B cell (primary cell): ENCODE measurements around the gene CHCHD6. TPM values are rescaled to one million over a fixed set of nuclear protein-coding genes. Genes with fewer than 3 reads are reported as not detected.

Experiments used
- ATAC-seq: fragments of 200-7000 bp; cut with Tn5 transposase; one replicate; pipeline ENCODE4 v1.10.0; 2021; ENCODE audit warnings: low read depth, mild to moderate bottlenecking, moderate number of reproducible peaks, moderate library complexity
- CTCF ChIA-PET: fragments of 350-600 bp; sonication (Branson Sonifier 250); formaldehyde crosslinking; loops from one replicate; lab custom pipeline; 2021; ENCODE audit warnings: antibody characterized with exemption, inconsistent platforms; lab: Charles Lee
- POLR2A ChIA-PET: fragments of 350-600 bp; sonication (Branson Sonifier 250); formaldehyde crosslinking; loops from one replicate; lab custom pipeline; 2021; ENCODE audit warnings: antibody characterized with exemption; lab: Charles Lee
- DNase-seq: peaks from one replicate; pipeline ENCODE4 v3.0.0; 2013
- H2AFZ ChIP-seq: 2 replicates; pipeline ENCODE4 v1.6.1; 2012; ENCODE audit warnings: mild to moderate bottlenecking, low read depth, low read length; ENCODE audit not compliant: insufficient read depth, poor library complexity, severe bottlenecking
- H3K27ac ChIP-seq, 2 donors: 1 replicate in 1 of 2; 2 replicates in 1 of 2; pipeline ENCODE4 v1.5.1; 2012 to 2013; ENCODE audit warnings: low read length in 2 of 2, mild to moderate bottlenecking in 2 of 2, moderate library complexity in 1 of 2
- H3K27me3 ChIP-seq, 4 experiments: fragments of 200-600 bp in 1 of 4; sonication (generic) in 1 of 4; replicated peaks in 1 of 4; 1 replicate in 2 of 4; 2 replicates in 2 of 4; pipeline versions ENCODE4 v1.6.1 to v1.7.0; 2013 to 2016; ENCODE audit warnings: low read length in 3 of 4, mild to moderate bottlenecking in 2 of 4, mixed read lengths in 1 of 4, moderate library complexity in 1 of 4; ENCODE audit not compliant: insufficient read depth in 4 of 4, control insufficient read depth in 3 of 4; ENCODE audit errors: control extremely low read depth in 1 of 4
- H3K36me3 ChIP-seq, 2 experiments: replicated peaks in 1 of 2; 1 replicate in 1 of 2; 2 replicates in 1 of 2; pipeline versions ENCODE4 v1.6.1 to v1.7.1; 2013; ENCODE audit warnings: low read length in 1 of 2; ENCODE audit not compliant: insufficient read depth in 2 of 2, control insufficient read depth in 1 of 2; ENCODE audit errors: control extremely low read depth in 1 of 2, extremely low read depth in 1 of 2
- H3K4me1 ChIP-seq, 2 donors: fragments of 200-600 bp in 1 of 2; sonication (generic) in 1 of 2; 1 replicate in 1 of 2; 2 replicates in 1 of 2; pipeline versions ENCODE4 v1.5.1 to v1.6.1; 2013 to 2017; ENCODE audit warnings: low read length in 2 of 2; ENCODE audit not compliant: control insufficient read depth in 2 of 2, insufficient read depth in 2 of 2
- H3K4me2 ChIP-seq: replicated peaks from 2 replicates; pipeline ENCODE3; 2012; ENCODE audit warnings: mild to moderate bottlenecking, low read depth, low read length; ENCODE audit not compliant: poor library complexity, severe bottlenecking
- H3K4me3 ChIP-seq, 5 experiments: fragments of 200-600 bp in 1 of 5; sonication (generic) in 1 of 5; 1 replicate in 3 of 5; 2 replicates in 2 of 5; pipeline versions ENCODE4 v1.5.1 to v1.7.0; 2011 to 2016; ENCODE audit warnings: low read length in 4 of 5, mild to moderate bottlenecking in 4 of 5, low read depth in 2 of 5, control low read depth in 1 of 5, moderate library complexity in 1 of 5; ENCODE audit not compliant: insufficient read depth in 1 of 5; ENCODE audit errors: control extremely low read depth in 1 of 5, extremely low read depth in 1 of 5
- H3K79me2 ChIP-seq: fragments of 200-600 bp; sonication (generic); one replicate; pipeline ENCODE4 v1.6.0; 2016; ENCODE audit warnings: low read length; ENCODE audit not compliant: control insufficient read depth, insufficient read depth
- H3K9ac ChIP-seq: fragments of 200-600 bp; sonication (generic); 2 replicates; pipeline ENCODE4 v1.6.1; 2017; ENCODE audit warnings: mild to moderate bottlenecking, low read length, moderate library complexity
- H3K9me3 ChIP-seq, 3 donors: one replicate each; pipeline versions ENCODE4 v1.6.1 to v1.7.1; 2013; ENCODE audit warnings: low read length in 2 of 3; ENCODE audit not compliant: control insufficient read depth in 2 of 3, insufficient read depth in 1 of 3; ENCODE audit errors: control extremely low read depth in 1 of 3
- H4K20me1 ChIP-seq: 2 replicates; pipeline ENCODE4 v1.6.0; 2012; ENCODE audit warnings: mild to moderate bottlenecking, low read length; ENCODE audit not compliant: insufficient read depth, control insufficient read depth, poor library complexity, severe bottlenecking
- H3K27ac Mint-ChIP-seq: one replicate; pipeline ENCODE4 v1.8.0; 2021; ENCODE audit warnings: mixed read lengths
- H3K27me3 Mint-ChIP-seq: one replicate; pipeline ENCODE4 v1.8.0; 2021; ENCODE audit warnings: mixed read lengths
- H3K4me1 Mint-ChIP-seq: one replicate; pipeline ENCODE4 v1.8.0; 2021; ENCODE audit warnings: mixed read lengths
- H3K4me3 Mint-ChIP-seq: one replicate; pipeline ENCODE4 v1.8.0; 2021; ENCODE audit warnings: mixed read lengths
- H3K9me3 Mint-ChIP-seq: one replicate; pipeline ENCODE4 v1.8.0; 2022; ENCODE audit warnings: mixed read lengths; ENCODE audit not compliant: insufficient read depth
- EZH2 ChIP-seq: IDR thresholded peaks from 2 replicates; pipeline ENCODE4 v1.6.1; 2012; ENCODE audit warnings: borderline replicate concordance, low read depth, mild to moderate bottlenecking, moderate library complexity, low read length; ENCODE audit not compliant: insufficient read depth, poor library complexity, severe bottlenecking
- WGBS: methylation state at CpG from one replicate; pipeline ENCODE4 v1.1.5; 2013; ENCODE audit warnings: missing lambda C conversion rate; ENCODE audit not compliant: insufficient coverage; 5-methylcytosine and 5-hydroxymethylcytosine counted together
- intact Hi-C: fragments of 100-400 bp; cut with micrococcal nuclease; formaldehyde crosslinking; loops from one replicate; pipeline ENCODE4 v1.10.0; 2022
- polyA plus RNA-seq: library from polyadenylated mRNA; depleted of rRNA; stranded (reverse); fragments of >200 nt; gene quantifications from 2 replicates; pipeline ENCODE4 v1.2.3, GENCODE V29; 2012
- total RNA-seq, 2 donors: library from RNA; stranded (reverse); fragments of 120-200 nt in 1 of 2; gene quantifications; 1 replicate in 1 of 2; 2 replicates in 1 of 2; pipeline versions ENCODE4 v1.2.3 to v1.2.4, GENCODE V29; 2013 to 2022
- TF ChIP-seq, protein P1 (sequence below): fragments of 200-600 bp; IDR thresholded peaks from one replicate; pipeline ENCODE4 v1.8.0; 2022; ENCODE audit warnings: antibody characterized with exemption, mild to moderate bottlenecking

CHCHD6 gene
- total and polyA plus RNA-seq, 2 donors (not counting 1 experiment from before 2014, with no cell fraction given), result 8.0 to 13.5 TPM

DNA sequence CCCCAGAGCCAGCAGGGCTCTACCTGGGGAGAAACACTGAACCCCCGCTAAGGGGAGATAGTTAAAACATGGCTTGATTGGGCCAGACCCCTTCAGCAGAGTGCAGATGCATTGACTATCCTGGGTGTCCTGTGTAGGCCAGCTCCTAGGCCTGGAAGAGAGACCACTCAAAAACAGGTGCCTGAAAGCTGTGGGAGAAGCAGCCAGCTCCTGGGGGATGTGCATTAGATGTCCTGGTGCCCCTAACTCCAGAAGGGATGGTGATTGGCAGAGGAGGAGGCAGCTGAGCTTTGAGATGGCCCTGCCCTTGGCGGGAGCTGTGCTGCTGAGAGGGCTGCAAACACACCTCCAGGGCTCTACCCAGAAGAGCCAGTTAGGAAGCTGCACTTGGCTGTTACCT is 189.6 kb downstream of the CHCHD6 start:
- Histone ChIP-seq H3K4me1 (no peaks in the 10 kb centered on the region), H4K20me1 (no peaks in the 10 kb centered on the region), H3K27me3 (peaks cover 0 to 10% (median 2%) of the 10 kb centered on the region in 4 experiments), H3K9me3 (no peaks in the 10 kb centered on the region), H3K4me3 (no peak overlapping the region), H2AFZ (no peak overlapping the region), H3K27ac (no peak overlapping the region), H3K9ac (no peak overlapping the region), H3K79me2 (no peaks in the 10 kb centered on the region), H3K4me2 (no peak overlapping the region), H3K36me3 (no peaks in the 10 kb centered on the region)
- TF ChIP-seq EZH2, result no peak
- TF ChIP-seq, protein P1, sequence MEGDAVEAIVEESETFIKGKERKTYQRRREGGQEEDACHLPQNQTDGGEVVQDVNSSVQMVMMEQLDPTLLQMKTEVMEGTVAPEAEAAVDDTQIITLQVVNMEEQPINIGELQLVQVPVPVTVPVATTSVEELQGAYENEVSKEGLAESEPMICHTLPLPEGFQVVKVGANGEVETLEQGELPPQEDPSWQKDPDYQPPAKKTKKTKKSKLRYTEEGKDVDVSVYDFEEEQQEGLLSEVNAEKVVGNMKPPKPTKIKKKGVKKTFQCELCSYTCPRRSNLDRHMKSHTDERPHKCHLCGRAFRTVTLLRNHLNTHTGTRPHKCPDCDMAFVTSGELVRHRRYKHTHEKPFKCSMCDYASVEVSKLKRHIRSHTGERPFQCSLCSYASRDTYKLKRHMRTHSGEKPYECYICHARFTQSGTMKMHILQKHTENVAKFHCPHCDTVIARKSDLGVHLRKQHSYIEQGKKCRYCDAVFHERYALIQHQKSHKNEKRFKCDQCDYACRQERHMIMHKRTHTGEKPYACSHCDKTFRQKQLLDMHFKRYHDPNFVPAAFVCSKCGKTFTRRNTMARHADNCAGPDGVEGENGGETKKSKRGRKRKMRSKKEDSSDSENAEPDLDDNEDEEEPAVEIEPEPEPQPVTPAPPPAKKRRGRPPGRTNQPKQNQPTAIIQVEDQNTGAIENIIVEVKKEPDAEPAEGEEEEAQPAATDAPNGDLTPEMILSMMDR, result no peak
- intact Hi-C loops, result no loop called here
- DNase-seq (no peak), ATAC-seq (no peak)
- no peaks in the 10 kb centered on the region for H3K4me1 Mint-ChIP-seq
- H3K4me3 Mint-ChIP-seq, result no peak overlapping the region
- POLR2A ChIA-PET, result no interaction called here
- H3K27me3 Mint-ChIP-seq, result peaks cover 20% of the 10 kb centered on the region
- 100% methylated on average over 2 of the region's 2 CpGs for WGBS
- no peaks in the 10 kb centered on the region for H3K9me3 Mint-ChIP-seq
- CTCF ChIA-PET, result no interaction called here
- no peak overlapping the region for H3K27ac Mint-ChIP-seq

DNA sequence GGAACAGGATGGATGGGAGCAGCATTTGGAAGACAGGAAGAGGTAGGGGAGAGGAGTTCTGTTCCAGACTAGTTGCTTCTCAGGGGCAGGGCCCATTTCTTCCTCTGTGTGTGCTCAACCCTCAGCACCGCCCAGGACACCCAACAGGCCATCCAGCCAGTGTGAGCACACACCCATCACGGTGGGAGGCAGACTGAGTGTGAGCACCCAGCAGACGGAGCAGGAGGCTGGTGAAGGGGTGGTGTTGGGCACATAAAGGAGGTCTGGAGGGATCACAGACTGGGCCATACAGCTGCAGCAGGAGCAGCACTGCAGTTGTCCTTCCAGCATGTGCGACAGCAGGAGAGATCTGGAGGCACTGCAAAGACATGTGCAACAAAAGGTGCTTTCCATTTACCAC is 190.4 kb downstream of the CHCHD6 start:
- Mint-ChIP-seq H3K4me3 (no peak overlapping the region), H3K4me1 (no peaks in the 10 kb centered on the region), H3K27me3 (peaks cover 25% of the 10 kb centered on the region), H3K27ac (no peak overlapping the region), H3K9me3 (no peaks in the 10 kb centered on the region)
- Histone ChIP-seq H3K27me3 (peaks cover 0 to 10% (median 1%) of the 10 kb centered on the region in 4 experiments), H3K4me2 (no peak overlapping the region), H4K20me1 (no peaks in the 10 kb centered on the region), H3K9me3 (no peaks in the 10 kb centered on the region), H3K27ac (no peak overlapping the region), H3K79me2 (no peaks in the 10 kb centered on the region), H3K36me3 (no peaks in the 10 kb centered on the region), H2AFZ (no peak overlapping the region), H3K4me3 (no peak overlapping the region), H3K9ac (no peak overlapping the region), H3K4me1 (no peaks in the 10 kb centered on the region)
- DNase-seq (no peak), ATAC-seq (no peak)
- TF ChIP-seq, protein P1, result no peak
- TF ChIP-seq EZH2, result no peak
- ChIA-PET POLR2A (no interaction called here), CTCF (no interaction called here)
- 93% methylated on average over 3 of the region's 4 CpGs for WGBS
- intact Hi-C loops, result no loop called here
